Liver (tissue), 3 donors: ENCODE measurements around the gene NFYB.

Source experiments
- ATF3 ChIP-seq: IDR thresholded peaks from 2 replicates; pipeline ENCODE4 v1.6.1; 2016; ENCODE audit warnings: antibody characterized with exemption
- RAD21 ChIP-seq, 2 donors: IDR thresholded peaks; 2 replicates each; pipeline ENCODE4 v1.6.1; 2016; ENCODE audit warnings: antibody characterized with exemption in 2 of 2, mild to moderate bottlenecking in 2 of 2
- SP1 ChIP-seq: IDR thresholded peaks from 2 replicates; pipeline ENCODE4 v1.6.1; 2018; ENCODE audit warnings: antibody characterized with exemption, mild to moderate bottlenecking
- TF ChIP-seq, protein P1 (sequence below): fragments of 150-350 bp; IDR thresholded peaks from 2 replicates; pipeline ENCODE4 v1.5.1; 2017; ENCODE audit warnings: improper control_type of control experiment, low read depth, low read length; ENCODE audit not compliant: missing input control
- donor health status: healthy.
- donor health status: healthy.

DNA sequence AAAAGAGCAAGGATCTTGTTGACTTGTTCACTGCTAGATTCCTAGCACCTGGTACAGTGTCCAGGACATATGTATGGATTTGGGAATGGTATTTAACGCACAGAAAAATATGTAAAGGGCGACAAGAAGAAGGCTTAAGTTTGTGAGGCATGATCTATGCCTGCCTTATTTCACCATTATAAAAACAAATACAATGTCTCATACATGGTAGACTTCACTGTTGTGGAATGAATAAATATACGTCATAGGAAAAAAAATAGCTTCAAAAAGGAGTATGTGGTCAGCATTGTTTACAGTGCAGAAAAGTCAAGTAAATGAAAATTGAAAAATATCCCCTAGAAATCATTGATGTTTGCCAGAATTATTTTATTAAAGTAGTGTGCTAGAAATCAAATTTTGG lies 43.7 kb downstream of the NFYB start:
- TF ChIP-seq, protein P1, sequence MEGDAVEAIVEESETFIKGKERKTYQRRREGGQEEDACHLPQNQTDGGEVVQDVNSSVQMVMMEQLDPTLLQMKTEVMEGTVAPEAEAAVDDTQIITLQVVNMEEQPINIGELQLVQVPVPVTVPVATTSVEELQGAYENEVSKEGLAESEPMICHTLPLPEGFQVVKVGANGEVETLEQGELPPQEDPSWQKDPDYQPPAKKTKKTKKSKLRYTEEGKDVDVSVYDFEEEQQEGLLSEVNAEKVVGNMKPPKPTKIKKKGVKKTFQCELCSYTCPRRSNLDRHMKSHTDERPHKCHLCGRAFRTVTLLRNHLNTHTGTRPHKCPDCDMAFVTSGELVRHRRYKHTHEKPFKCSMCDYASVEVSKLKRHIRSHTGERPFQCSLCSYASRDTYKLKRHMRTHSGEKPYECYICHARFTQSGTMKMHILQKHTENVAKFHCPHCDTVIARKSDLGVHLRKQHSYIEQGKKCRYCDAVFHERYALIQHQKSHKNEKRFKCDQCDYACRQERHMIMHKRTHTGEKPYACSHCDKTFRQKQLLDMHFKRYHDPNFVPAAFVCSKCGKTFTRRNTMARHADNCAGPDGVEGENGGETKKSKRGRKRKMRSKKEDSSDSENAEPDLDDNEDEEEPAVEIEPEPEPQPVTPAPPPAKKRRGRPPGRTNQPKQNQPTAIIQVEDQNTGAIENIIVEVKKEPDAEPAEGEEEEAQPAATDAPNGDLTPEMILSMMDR: no peak
- TF ChIP-seq ATF3 (no peak), RAD21 (IDR thresholded peaks at IDR 0.05) (no peak), SP1 (no peak)
